Measurements from ENCODE around the gene TTLL7.

GRCh38 chr1:83995649-83996048, 3.3 kb downstream of the TTLL7 start:
- TF ChIP-seq CTCF (IDR thresholded peaks at IDR 0.05) = no peak
- TF ChIP-seq POLR2A (IDR thresholded peaks at IDR 0.05) = no peak

Data from Peyer's patch (tissue), 4 donors.